Hepatocyte (in vitro differentiated cells): ENCODE data around the gene ZNF584. TPM values are rescaled to one million over a fixed set of nuclear protein-coding genes. Genes with fewer than 3 reads are reported as not detected.

ENCODE experiments used
- DNase-seq: peaks from one replicate; pipeline ENCODE4 v3.0.0-alpha.2; 2016; ENCODE audit warnings: low spot score
- H2AFZ ChIP-seq: fragments of 200-600 bp; sonication (generic); 2 replicates; pipeline ENCODE4 v1.6.0; 2016; ENCODE audit warnings: antibody characterized with exemption, mild to moderate bottlenecking
- H3K27ac ChIP-seq: fragments of 200-600 bp; sonication (generic); 2 replicates; pipeline ENCODE4 v1.5.1; 2016; ENCODE audit warnings: mild to moderate bottlenecking
- H3K27me3 ChIP-seq: fragments of 200-600 bp; sonication (generic); 2 replicates; pipeline ENCODE4 v1.6.1; 2016
- H3K36me3 ChIP-seq: fragments of 200-600 bp; sonication (generic); replicated peaks from 2 replicates; pipeline ENCODE4 v1.5.1; 2016; ENCODE audit warnings: low read depth; ENCODE audit not compliant: insufficient read depth
- H3K4me1 ChIP-seq: fragments of 200-600 bp; sonication (generic); 2 replicates; pipeline ENCODE4 v1.5.1; 2016; ENCODE audit warnings: mild to moderate bottlenecking, moderate library complexity; ENCODE audit not compliant: insufficient read depth
- H3K4me2 ChIP-seq: fragments of 200-600 bp; sonication (generic); 2 replicates; pipeline ENCODE4 v1.6.0; 2016
- H3K4me3 ChIP-seq: fragments of 200-600 bp; sonication (generic); 2 replicates; pipeline ENCODE4 v1.5.1; 2016; ENCODE audit warnings: mild to moderate bottlenecking
- H3K79me2 ChIP-seq: fragments of 200-600 bp; sonication (generic); 2 replicates; pipeline ENCODE4 v1.6.0; 2017; ENCODE audit warnings: mild to moderate bottlenecking
- H3K9me2 ChIP-seq: fragments of 200-600 bp; sonication (generic); replicated peaks from 2 replicates; pipeline ENCODE4 v1.6.0; 2017; ENCODE audit warnings: mild to moderate bottlenecking; ENCODE audit not compliant: insufficient read depth
- H3K9me3 ChIP-seq: fragments of 200-600 bp; sonication (generic); 2 replicates; pipeline ENCODE4 v1.5.1; 2016; ENCODE audit warnings: low read depth, mild to moderate bottlenecking
- H4K20me1 ChIP-seq: fragments of 200-600 bp; sonication (generic); 2 replicates; pipeline ENCODE4 v1.6.0; 2016; ENCODE audit warnings: mild to moderate bottlenecking; ENCODE audit not compliant: insufficient read depth, poor library complexity, severe bottlenecking
- CTCF ChIP-seq: fragments of 200-600 bp; sonication (generic); IDR thresholded peaks from 2 replicates; pipeline ENCODE4 v1.5.1; 2016; ENCODE audit warnings: antibody characterized with exemption, mild to moderate bottlenecking; ENCODE audit not compliant: poor library complexity
- EZH2 ChIP-seq: fragments of 200-600 bp; sonication (generic); IDR thresholded peaks from 2 replicates; pipeline ENCODE4 v1.6.1; 2016; ENCODE audit warnings: antibody characterized with exemption, mild to moderate bottlenecking, borderline replicate concordance
- EZH2phosphoT487 ChIP-seq: fragments of 200-600 bp; sonication (generic); IDR thresholded peaks from one replicate; pipeline ENCODE4 v1.6.1; 2018; ENCODE audit warnings: antibody characterized with exemption, mild to moderate bottlenecking, low read depth, moderate library complexity; ENCODE audit not compliant: unreplicated experiment, severe bottlenecking
- WGBS: methylation state at CpG from one replicate; pipeline ENCODE4 v1.1.6; 2016; ENCODE audit warnings: low lambda C conversion rate; ENCODE audit errors: missing lambda C conversion rate; 5-methylcytosine and 5-hydroxymethylcytosine counted together
- polyA plus RNA-seq: library from polyadenylated mRNA; unstranded; fragments of >200 nt; fragmentation: Nextera tagmentation; extraction: Ambion mirVana; gene quantifications from 2 replicates; pipeline ENCODE4 v1.2.1, GENCODE V29; 2016
- total RNA-seq: library from RNA; depleted of rRNA; stranded (reverse); fragments of >200 nt; gene quantifications from 2 replicates; pipeline ENCODE4 v1.2.3, GENCODE V29; 2014

Gene ZNF584
- total and polyA plus RNA-seq, 2 experiments from 2014 or later, result 5.5 to 7.9 TPM

GRCh38 chr19:58455306-58455705 is 46.9 kb downstream of the ZNF584 start:
- no peak overlapping the region for H3K27ac ChIP-seq
- no peaks in the 10 kb centered on the region for H3K36me3 ChIP-seq
- no peaks in the 10 kb centered on the region for H3K79me2 ChIP-seq
- H3K4me3 ChIP-seq, result no peak overlapping the region
- no peak for DNase-seq
- no peaks in the 10 kb centered on the region for H3K4me1 ChIP-seq
- no peaks in the 10 kb centered on the region for H3K27me3 ChIP-seq
- WGBS, result 94% methylated on average over 16 of the region's 21 CpGs
- H3K9me2 ChIP-seq, result no peaks in the 10 kb centered on the region
- H4K20me1 ChIP-seq, result no peaks in the 10 kb centered on the region
- no peak for TF ChIP-seq EZH2
- TF ChIP-seq EZH2phosphoT487, result no peak
- no peak for TF ChIP-seq CTCF
- no peaks in the 10 kb centered on the region for H3K9me3 ChIP-seq
- H3K4me2 ChIP-seq, result no peak overlapping the region
- no peak overlapping the region for H2AFZ ChIP-seq

GRCh38 chr19:58456111-58456510 is 47.7 kb downstream of the ZNF584 start:
- Histone ChIP-seq H3K36me3 (no peaks in the 10 kb centered on the region), H3K27me3 (no peaks in the 10 kb centered on the region), H3K27ac (no peak overlapping the region), H3K9me3 (no peaks in the 10 kb centered on the region), H3K4me1 (no peaks in the 10 kb centered on the region), H3K4me2 (no peak overlapping the region), H4K20me1 (no peaks in the 10 kb centered on the region), H3K4me3 (no peak overlapping the region), H2AFZ (no peak overlapping the region), H3K79me2 (no peaks in the 10 kb centered on the region), H3K9me2 (no peaks in the 10 kb centered on the region)
- 98% methylated on average over 34 of the region's 35 CpGs for WGBS
- TF ChIP-seq EZH2, result no peak
- no peak for TF ChIP-seq CTCF
- no peak for TF ChIP-seq EZH2phosphoT487
- DNase-seq, result no peak

- DNase-seq, result no peak
- Histone ChIP-seq H3K4me2 (no peak overlapping the region), H3K4me1 (no peaks in the 10 kb centered on the region), H4K20me1 (no peaks in the 10 kb centered on the region), H3K9me3 (no peaks in the 10 kb centered on the region), H3K27me3 (no peaks in the 10 kb centered on the region), H2AFZ (no peak overlapping the region), H3K27ac (no peak overlapping the region), H3K9me2 (no peaks in the 10 kb centered on the region), H3K36me3 (no peaks in the 10 kb centered on the region), H3K4me3 (no peak overlapping the region), H3K79me2 (no peaks in the 10 kb centered on the region)
- 88% methylated on average over 2 of the region's 2 CpGs for WGBS
- TF ChIP-seq EZH2 (no peak), EZH2phosphoT487 (no peak), CTCF (no peak)
Measured at GRCh38 chr19:58460039-58460438, 51.6 kb downstream of the ZNF584 start.
